Fibroblast of lung (primary cell): ENCODE results near the gene SPANXN1. TPM values are rescaled to one million over a fixed set of nuclear protein-coding genes. Genes with fewer than 3 reads are reported as not detected.

Experiments
- DNase-seq, 2 donors: peaks; one replicate each; pipeline versions ENCODE4 v3.0.0 to v3.0.0-alpha.2; 2010; ENCODE audit warnings: low read depth in 2 of 2
- H2AFZ ChIP-seq: 2 replicates; pipeline ENCODE4 v1.5.1; 2012; ENCODE audit warnings: low read length, control low read depth, inconsistent platforms
- H3K27ac ChIP-seq: 2 replicates; pipeline ENCODE4 v1.5.1; 2011; ENCODE audit warnings: low read length, control low read depth; ENCODE audit not compliant: insufficient read depth
- H3K27me3 ChIP-seq: 2 replicates; pipeline ENCODE4 v1.5.1; 2011; ENCODE audit warnings: mild to moderate bottlenecking, low read length; ENCODE audit not compliant: control insufficient read depth, insufficient read depth
- H3K36me3 ChIP-seq: 2 replicates; pipeline ENCODE4 v1.5.1; 2011; ENCODE audit warnings: low read length; ENCODE audit not compliant: control insufficient read depth, insufficient read depth
- H3K4me1 ChIP-seq: 2 replicates; pipeline ENCODE4 v1.5.1; 2011; ENCODE audit warnings: low read length; ENCODE audit not compliant: control insufficient read depth, insufficient read depth; ENCODE audit errors: extremely low read depth
- H3K4me2 ChIP-seq: 2 replicates; pipeline ENCODE4 v1.5.1; 2011; ENCODE audit warnings: low read length, control low read depth; ENCODE audit not compliant: insufficient read depth; ENCODE audit errors: extremely low read depth
- H3K4me3 ChIP-seq, 4 experiments: fragments of 200-600 bp in 1 of 4; sonication (generic) in 1 of 4; replicated peaks in 1 of 4; 2 replicates each; pipeline ENCODE4 v1.5.1; 2011 to 2016; ENCODE audit warnings: low read length in 4 of 4, low read depth in 3 of 4, mild to moderate bottlenecking in 3 of 4, control low read depth in 2 of 4, inconsistent platforms in 1 of 4, mixed read lengths in 1 of 4; ENCODE audit not compliant: insufficient read depth in 1 of 4; ENCODE audit errors: control extremely low read depth in 1 of 4
- H3K79me2 ChIP-seq: 2 replicates; pipeline ENCODE4 v1.5.1; 2012; ENCODE audit warnings: mild to moderate bottlenecking, low read length, inconsistent platforms; ENCODE audit not compliant: control insufficient read depth, insufficient read depth
- H3K9ac ChIP-seq: 2 replicates; pipeline ENCODE4 v1.5.1; 2011; ENCODE audit warnings: mild to moderate bottlenecking, low read length, control low read depth; ENCODE audit not compliant: insufficient read depth
- H3K9me3 ChIP-seq: 2 replicates; pipeline ENCODE4 v1.5.1; 2012; ENCODE audit warnings: low read depth, low read length; ENCODE audit not compliant: control insufficient read depth, insufficient read depth
- H4K20me1 ChIP-seq: 2 replicates; pipeline ENCODE4 v1.5.1; 2011; ENCODE audit warnings: low read length; ENCODE audit not compliant: control insufficient read depth, insufficient read depth; ENCODE audit errors: extremely low read depth
- CTCF ChIP-seq, 2 donors: IDR thresholded peaks in 1 of 2; conservative IDR thresholded peaks in 1 of 2; 1 replicate in 1 of 2; 2 replicates in 1 of 2; pipeline ENCODE4 v1.5.1; 2011 to 2012; ENCODE audit warnings: low read length in 2 of 2, control low read depth in 1 of 2, inconsistent platforms in 1 of 2, low read depth in 1 of 2, mild to moderate bottlenecking in 1 of 2
- EZH2 ChIP-seq: IDR thresholded peaks from 2 replicates; pipeline ENCODE4 v1.5.1; 2012; ENCODE audit warnings: low read length, control low read depth, mild to moderate bottlenecking; ENCODE audit errors: missing control alignments
- polyA plus RNA-seq, 2 donors: library from polyadenylated mRNA; depleted of rRNA in 1 of 2; stranded (reverse) in 1 of 2; unstranded in 1 of 2; fragments of >200 nt; gene quantifications; 2 replicates each; pipeline ENCODE4 v1.2.1, GENCODE V29; 2011 to 2012; ENCODE audit warnings: missing spikeins in 1 of 2
- total RNA-seq: library from RNA; depleted of rRNA; stranded (reverse); fragments of >200 nt; gene quantifications from 2 replicates; pipeline ENCODE4 v1.2.1, GENCODE V29; 2014

The SPANXN1 gene
- total and polyA plus RNA-seq, 2 donors (not counting 1 experiment from before 2014, with no cell fraction given) = not detected

DNA sequence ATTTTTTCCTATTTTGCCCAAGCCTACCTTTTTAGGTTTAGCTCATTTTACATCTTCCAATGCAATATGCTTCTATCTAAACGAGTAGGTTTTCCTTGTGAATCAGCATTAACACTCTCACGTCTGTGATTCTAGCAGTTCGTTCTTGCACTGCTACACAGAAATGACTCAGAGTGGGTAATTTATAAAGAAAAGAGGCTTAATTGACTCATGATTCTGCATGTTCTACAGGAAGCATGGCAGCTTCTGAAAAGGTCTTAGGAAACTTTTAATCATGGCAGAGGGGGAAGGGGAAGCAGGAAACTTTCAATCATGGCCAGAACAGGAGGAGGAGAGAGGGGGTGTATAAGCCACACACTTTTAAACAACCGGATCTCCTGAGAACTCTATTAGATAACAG lies 44.9 kb downstream of the SPANXN1 start:
- Histone ChIP-seq H3K9me3 (no peaks in the 10 kb centered on the region), H3K36me3 (no peaks in the 10 kb centered on the region), H3K4me3 (no peak overlapping the region), H3K79me2 (no peaks in the 10 kb centered on the region), H4K20me1 (no peaks in the 10 kb centered on the region), H3K4me2 (no peak overlapping the region), H3K27me3 (no peaks in the 10 kb centered on the region), H2AFZ (no peak overlapping the region), H3K9ac (no peak overlapping the region), H3K27ac (no peak overlapping the region), H3K4me1 (no peaks in the 10 kb centered on the region)
- TF ChIP-seq CTCF (conservative IDR thresholded peaks at IDR 0.05 in 1 of 2, IDR thresholded peaks at IDR 0.05 in 1 of 2; ENCODE audit: low read depth in 1 of 2, low read length in 2 of 2) (no peak), EZH2 (no peak)
- DNase-seq = peak in 1 of 2 donors; percentile 0
